Left lung (tissue), 10 donors: ENCODE results near the gene USP40. TPM values are rescaled to one million over a fixed set of nuclear protein-coding genes. Genes with fewer than 3 reads are reported as not detected.
A peak's percentile ranks its signal among the peaks of the same experiment; 100 is the strongest.

Experiments used
- ATAC-seq: fragments of 200-7000 bp; cut with Tn5 transposase; one replicate; pipeline ENCODE4 v1.9.1; 2020; ENCODE audit warnings: moderate library complexity
- DNase-seq, 4 donors: peaks; one replicate each; pipeline ENCODE4 v3.0.0-alpha.2; 2013 to 2020
- H3K27ac ChIP-seq, 2 donors: fragments of 200-600 bp; sonication (generic) in 1 of 2; one replicate each; pipeline versions ENCODE4 v1.5.0 to v1.8.0; 2020 to 2021
- H3K27me3 ChIP-seq, 2 donors: fragments of 200-600 bp; sonication (generic) in 1 of 2; one replicate each; pipeline versions ENCODE4 v1.5.0 to v1.8.0; 2020 to 2021
- H3K36me3 ChIP-seq, 2 donors: fragments of 200-600 bp; sonication (generic) in 1 of 2; one replicate each; pipeline versions ENCODE4 v1.5.0 to v1.8.0; 2020 to 2021
- H3K4me1 ChIP-seq, 2 donors: fragments of 200-600 bp; one replicate each; pipeline ENCODE4 v1.8.0; 2021
- H3K4me3 ChIP-seq, 2 donors: fragments of 200-600 bp; sonication (generic) in 1 of 2; one replicate each; pipeline versions ENCODE4 v1.5.0 to v1.8.0; 2020 to 2021; ENCODE audit warnings: mild to moderate bottlenecking in 1 of 2
- H3K9me3 ChIP-seq, 2 donors: fragments of 200-600 bp; sonication (generic) in 1 of 2; one replicate each; pipeline versions ENCODE4 v1.5.0 to v1.8.0; 2020 to 2021
- CTCF ChIP-seq, 2 donors: fragments of 200-600 bp; sonication (generic) in 1 of 2; IDR thresholded peaks; one replicate each; pipeline versions ENCODE4 v1.5.0 to v1.8.0; 2021; ENCODE audit warnings: antibody characterized with exemption in 2 of 2
- intact Hi-C, 2 donors: fragments of 100-400 bp; cut with DNase I; formaldehyde crosslinking; loops; one replicate each; pipeline versions ENCODE4 v1.11.2 to v1.14.2; 2022
- polyA plus RNA-seq, 6 donors: library from polyadenylated mRNA; unstranded; fragments of 120-200 nt; gene quantifications; one replicate each; pipeline ENCODE4 v1.2.1, GENCODE V29; 2013; ENCODE audit not compliant: insufficient read length in 6 of 6
- total RNA-seq, 2 donors: library from RNA; stranded (reverse); fragmentation: NEBNext Ultra II Directional; extraction: Animal tissue kit (Norgen Biotek cat#: 25700); gene quantifications; one replicate each; pipeline ENCODE4 v1.2.1, GENCODE V29; 2021
- donor health status: DM: no; HTN: yes; CAD: no.
- donor health status: DM: no; HTN: no; CAD: no.

Gene USP40
- total and polyA plus RNA-seq, 8 donors, result 40.0 to 60.5 (median 46.0) TPM

- no peaks in the 10 kb centered on the region for H3K9me3 ChIP-seq
- H3K27ac ChIP-seq, result no peak overlapping the region
- H3K4me1 ChIP-seq, result peaks cover 5% of the 10 kb centered on the region in 2 donors
- peaks cover 0 to 58% of the 10 kb centered on the region in 2 donors for H3K36me3 ChIP-seq
- TF ChIP-seq CTCF (IDR thresholded peaks at IDR 0.05), result no peak
- DNase-seq (no peak), ATAC-seq (no peak)
- no peaks in the 10 kb centered on the region for H3K27me3 ChIP-seq
- intact Hi-C loops, result no loop called here
- H3K4me3 ChIP-seq, result no peak overlapping the region
These were observed 89.7 kb downstream of the USP40 start for GRCh38 chr2:233476651-233477547.

- peaks cover 0 to 67% of the 10 kb centered on the region in 2 donors for H3K36me3 ChIP-seq
These were observed 90.5 kb downstream of the USP40 start for GRCh38 chr2:233476063-233476410.

DNA sequence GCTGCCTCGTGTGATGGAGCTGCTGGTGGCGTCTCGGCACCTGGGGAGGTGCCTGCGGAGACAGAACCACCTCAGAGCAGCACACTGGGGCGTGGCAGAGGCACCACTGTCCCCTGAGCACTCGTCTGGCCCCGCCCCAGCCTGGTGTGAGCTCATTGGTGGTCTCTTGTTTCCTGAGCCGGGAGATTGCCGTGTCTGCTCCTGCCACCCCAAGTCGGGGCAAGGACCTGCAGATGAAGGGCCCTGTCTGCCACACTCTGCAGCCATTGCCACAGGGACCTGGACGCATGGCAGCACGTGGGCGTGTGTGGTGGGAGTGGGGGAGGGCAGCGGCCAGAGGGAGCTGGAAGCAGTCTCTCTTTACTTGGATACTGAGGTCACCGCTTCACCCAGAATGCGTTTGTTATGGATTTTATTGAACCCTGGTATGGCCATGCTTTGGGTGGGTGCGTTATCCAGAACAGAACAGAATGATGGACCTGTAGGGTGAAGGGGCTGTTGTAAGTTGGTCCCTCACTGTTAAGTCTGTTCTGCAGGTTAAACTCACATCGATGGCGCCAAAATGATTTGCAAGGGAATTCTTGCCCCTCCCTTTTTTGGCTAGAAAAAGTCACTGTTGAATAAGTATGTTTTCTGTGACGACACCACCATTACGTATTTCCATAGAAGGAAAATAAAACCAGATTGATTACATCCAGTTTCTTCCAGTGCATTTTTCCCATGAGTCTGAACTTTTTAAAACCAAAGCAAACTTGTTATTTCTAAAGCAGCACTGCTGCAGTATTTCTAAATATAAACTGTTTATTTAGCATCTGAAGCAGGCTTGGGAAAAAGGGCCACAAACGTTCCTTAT is 92.0 kb downstream of the USP40 start:
- no peak for DNase-seq
- intact Hi-C loops, result no loop called here
- H3K4me1 ChIP-seq, result no peaks in the 10 kb centered on the region
- no peak for TF ChIP-seq CTCF (IDR thresholded peaks at IDR 0.05)
- no peaks in the 10 kb centered on the region for H3K9me3 ChIP-seq
- no peak overlapping the region for H3K4me3 ChIP-seq
- ATAC-seq, result no peak
- peaks cover 0 to 69% of the 10 kb centered on the region in 2 donors for H3K36me3 ChIP-seq
- no peaks in the 10 kb centered on the region for H3K27me3 ChIP-seq
- peak overlapping the region in 1 of 2 donors; percentile 8 for H3K27ac ChIP-seq

More at GRCh38 chr2:233476063-233476410, 90.5 kb downstream of the USP40 start:
- H3K27me3 ChIP-seq, result no peaks in the 10 kb centered on the region
- no peak overlapping the region for H3K4me3 ChIP-seq
- DNase-seq (no peak), ATAC-seq (no peak)
- H3K27ac ChIP-seq, result no peak overlapping the region
- peaks cover under 1 to 3% of the 10 kb centered on the region in 2 donors for H3K4me1 ChIP-seq
- no peaks in the 10 kb centered on the region for H3K9me3 ChIP-seq
- intact Hi-C loops, result no loop called here
- TF ChIP-seq CTCF (IDR thresholded peaks at IDR 0.05), result no peak

- no peaks in the 10 kb centered on the region for H3K9me3 ChIP-seq
- TF ChIP-seq CTCF (IDR thresholded peaks at IDR 0.05), result no peak
- no peaks in the 10 kb centered on the region for H3K27me3 ChIP-seq
- ATAC-seq, result no peak
- H3K27ac ChIP-seq, result peak overlapping the region in 1 of 2 donors; percentile 8
- intact Hi-C loops, result no loop called here
- H3K4me1 ChIP-seq, result no peaks in the 10 kb centered on the region
- no peak overlapping the region for H3K4me3 ChIP-seq
- H3K36me3 ChIP-seq, result peaks cover 0 to 75% of the 10 kb centered on the region in 2 donors
- DNase-seq, result no peak
These were observed 92.7 kb downstream of the USP40 start for GRCh38 chr2:233473878-233474277.

DNA sequence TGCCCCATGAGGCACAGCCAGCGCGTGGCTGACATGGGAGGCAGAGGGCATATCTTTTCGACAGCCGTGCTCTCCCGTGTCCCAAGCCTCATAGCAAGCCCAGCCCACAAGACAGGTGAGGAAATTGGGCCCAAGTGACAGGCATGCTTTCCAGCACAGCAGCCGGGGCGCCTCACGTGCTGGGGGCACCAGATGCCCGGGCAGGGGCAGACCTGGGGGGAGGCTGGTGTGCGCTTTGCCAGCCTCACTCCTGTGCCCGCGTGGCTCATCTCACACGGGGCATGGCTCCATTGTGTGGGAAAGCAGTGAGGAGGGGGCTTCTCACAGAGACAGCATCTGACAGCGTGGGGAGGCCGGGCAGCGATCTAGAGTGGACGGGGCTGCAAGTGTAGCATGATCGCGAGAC is 93.2 kb downstream of the USP40 start:
- Histone ChIP-seq H3K36me3 (peaks cover 0 to 78% of the 10 kb centered on the region in 2 donors), H3K4me3 (no peak overlapping the region), H3K4me1 (no peaks in the 10 kb centered on the region), H3K27ac (no peak overlapping the region), H3K9me3 (no peaks in the 10 kb centered on the region), H3K27me3 (no peaks in the 10 kb centered on the region)
- no peak for TF ChIP-seq CTCF (IDR thresholded peaks at IDR 0.05)
- intact Hi-C loops, result no loop called here
- DNase-seq, result no peak
- ATAC-seq, result no peak
